ENCODE data around the gene DROSHA. TPM values are rescaled to one million over a fixed set of nuclear protein-coding genes. Genes with fewer than 3 reads are reported as not detected.

The DROSHA gene
- total and polyA plus RNA-seq, 2 of the 4 experiments (the other 2 are of a cell fraction): 36.4 to 36.5 TPM

GRCh38 chr5:31382051-31382878 is 149.6 kb downstream of the DROSHA start:
- H3K27me3 ChIP-seq (ENCODE audit: control insufficient read depth, insufficient read depth, low read length): no peaks in the 10 kb centered on the region

More at GRCh38 chr5:31382051-31382878, 149.6 kb downstream of the DROSHA start:
- 54% methylated on average over 4 of the region's 15 CpGs; no CpG with 5 or more reads in 1 of the 2 experiments for WGBS, 2 experiments (ENCODE audit: extremely low coverage in 2 of 2, insufficient read length in 1 of 2)
- peak overlapping the region; percentile 18 for H2AFZ ChIP-seq (replicated peaks; ENCODE audit: low read length, poor library complexity)
- DNase-seq (peak; percentile 66), ATAC-seq (ENCODE audit: low read depth) (peak; percentile 80)
- H2BK120ac ChIP-seq (ENCODE audit: low read depth, low read length): no peak overlapping the region
- H3K36me3 ChIP-seq (ENCODE audit: control insufficient read depth, insufficient read depth, low read length): no peaks in the 10 kb centered on the region
- no peak overlapping the region for H3K23ac ChIP-seq (ENCODE audit: low read depth, low read length)
- H3K14ac ChIP-seq (replicated peaks; ENCODE audit: low read depth, low read length): no peak overlapping the region; the same call in 1 of the 2 replicates
- H2BK15ac ChIP-seq (ENCODE audit: low read depth, low read length): no peak overlapping the region
- H2AK9ac ChIP-seq (replicated peaks; ENCODE audit: low read depth, low read length, poor library complexity): no peak overlapping the region
- no peak overlapping the region for H3K4me3 ChIP-seq (ENCODE audit: insufficient read depth, low read depth, low read length)
- H2BK5ac ChIP-seq (ENCODE audit: low read depth, low read length, poor library complexity, severe bottlenecking): no peak overlapping the region
- TF ChIP-seq CEBPB (IDR thresholded peaks at IDR 0.05; ENCODE audit: low read depth, low read length) (peak; percentile 65; the same call in 1 of the 2 replicates), MXI1 (IDR thresholded peaks at IDR 0.05; ENCODE audit: borderline replicate concordance, low read depth, low read length) (no peak), POLR2A (IDR thresholded peaks at IDR 0.05; ENCODE audit: low read depth, low read length) (no peak), ELK1 (IDR thresholded peaks at IDR 0.05; ENCODE audit: borderline replicate concordance, low read depth, low read length) (no peak), RFX5 (IDR thresholded peaks at IDR 0.05; ENCODE audit: low read depth, low read length) (no peak), USF2 (IDR thresholded peaks at IDR 0.05; ENCODE audit: low read depth, low read length) (no peak), NFE2L2 (IDR thresholded peaks at IDR 0.05; ENCODE audit: low read depth, low read length) (no peak)
- H2AK5ac ChIP-seq (ENCODE audit: low read depth, low read length): no peak overlapping the region
- 0 out of 2 replicates have a peak overlapping the region, but pooled peaks have one; percentile 14 for H3K4ac ChIP-seq (ENCODE audit: low read depth, low read length)
- intact Hi-C loops (cut with micrococcal nuclease): no loop called here
- H3K9me1 ChIP-seq (ENCODE audit: insufficient read depth, low read length): peaks cover 3% of the 10 kb centered on the region; the same call in 1 of the 2 replicates
- H3K4me2 ChIP-seq (ENCODE audit: low read depth, low read length): peak overlapping the region; percentile 76
- H4K20me1 ChIP-seq (ENCODE audit: insufficient read depth, low read length): no peaks in the 10 kb centered on the region
- ChIA-PET POLR2A (ENCODE audit: unreplicated experiment) (no interaction called here), CTCF (interaction anchor here (0.6 kb wide), 1 partner anchor 15 kb away, joined by 3 read pairs; no protein-coding TSS in a partner anchor)
- H3K4me1 ChIP-seq (ENCODE audit: control insufficient read depth, insufficient read depth, low read length): peaks cover 4% of the 10 kb centered on the region
- no peaks in the 10 kb centered on the region for H3K9me3 ChIP-seq (ENCODE audit: control insufficient read depth, insufficient read depth, low read length)
- no peak overlapping the region for H3K56ac ChIP-seq (ENCODE audit: extremely low read depth, insufficient read depth, low read length)
- H4K8ac ChIP-seq (ENCODE audit: low read depth in 2 of 2, low read length in 2 of 2): peak overlapping the region in 1 of 2 experiments; percentile 6; a peak in 1 of 4 replicates
- no TSS peak for BruUV-seq (replicated peaks)
- no peak overlapping the region for H3K27ac ChIP-seq (ENCODE audit: insufficient read depth, low read length)
- no peak overlapping the region for H4K91ac ChIP-seq (ENCODE audit: insufficient read depth, low read depth, low read length)
- in situ Hi-C loops (cut with MboI; ENCODE audit: low sequenced_read_pairs): no loop called here
- no peak overlapping the region for H3K9ac ChIP-seq (ENCODE audit: low read depth, low read length)
- H3K79me1 ChIP-seq (ENCODE audit: low read depth in 1 of 2, low read length in 2 of 2): no peaks in the 10 kb centered on the region
- peak overlapping the region; percentile 21; the same call in 1 of the 2 replicates for H3K18ac ChIP-seq (ENCODE audit: low read depth, low read length)
- dilution Hi-C loops (cut with HindIII; ENCODE audit: low sequenced_read_pairs, unreplicated experiment): no loop called here
- H4K5ac ChIP-seq (ENCODE audit: low read depth, low read length): no peak overlapping the region
- H2BK20ac ChIP-seq (ENCODE audit: low read depth, low read length): no peak overlapping the region
